ENCODE measurements around the gene HK2. TPM values are rescaled to one million over a fixed set of nuclear protein-coding genes. Genes with fewer than 3 reads are reported as not detected.

The HK2 gene
- total RNA-seq, 4 donors from 2014 or later: 23.5 to 197 (median 27.3) TPM

GRCh38 chr2:74847070-74847858 lies 13.3 kb downstream of the HK2 start:
- TF ChIP-seq CTCF (IDR thresholded peaks at IDR 0.05; ENCODE audit: low read depth): no peak

GRCh38 chr2:74849228-74849892 lies 15.4 kb downstream of the HK2 start:
- TF ChIP-seq CTCF (IDR thresholded peaks at IDR 0.05; ENCODE audit: low read depth): no peak

- TF ChIP-seq CTCF (IDR thresholded peaks at IDR 0.05; ENCODE audit: low read depth): no peak
These were observed 16.7 kb downstream of the HK2 start for GRCh38 chr2:74850496-74851190.

- no peak for TF ChIP-seq CTCF (IDR thresholded peaks at IDR 0.05; ENCODE audit: low read depth)
These were observed 17.3 kb downstream of the HK2 start for GRCh38 chr2:74851191-74851566.

GRCh38 chr2:74854401-74854800 lies 20.5 kb downstream of the HK2 start:
- TF ChIP-seq CTCF (IDR thresholded peaks at IDR 0.05; ENCODE audit: low read depth): no peak

- TF ChIP-seq CTCF (IDR thresholded peaks at IDR 0.05; ENCODE audit: low read depth): no peak
These were observed 22.2 kb downstream of the HK2 start for GRCh38 chr2:74856004-74856578.

- TF ChIP-seq CTCF (IDR thresholded peaks at IDR 0.05; ENCODE audit: low read depth): no peak
These were observed 22.7 kb downstream of the HK2 start for GRCh38 chr2:74856599-74856998.

Data from subcutaneous adipose tissue (tissue), 4 donors.